Transverse colon (tissue), 4 donors: ENCODE measurements around the gene ARPP19.

Source experiments
- CTCF ChIP-seq, 5 experiments: fragments of 200-600 bp in 3 of 5; fragments of 450-650 bp in 2 of 5; sonication (generic) in 3 of 5; IDR thresholded peaks; 1 replicate in 2 of 5; 2 replicates in 3 of 5; pipeline ENCODE4 v1.5.1; 2016 to 2017; ENCODE audit warnings: antibody characterized with exemption in 5 of 5, inconsistent platforms in 3 of 5, mild to moderate bottlenecking in 2 of 5, moderate library complexity in 1 of 5
- EP300 ChIP-seq: sonication (generic); formaldehyde crosslinking; IDR thresholded peaks from one replicate; pipeline ENCODE4 v1.6.1; 2017; ENCODE audit warnings: antibody characterized with exemption, low read depth
- POLR2A ChIP-seq: fragments of 450-650 bp; IDR thresholded peaks from one replicate; pipeline ENCODE4 v1.6.1; 2016; ENCODE audit warnings: antibody characterized with exemption, mild to moderate bottlenecking, moderate library complexity
- POLR2AphosphoS5 ChIP-seq, 3 donors: sonication (generic); formaldehyde crosslinking; IDR thresholded peaks; one replicate each; pipeline ENCODE4 v1.6.1; 2016; ENCODE audit warnings: antibody characterized with exemption in 3 of 3

- no peak for TF ChIP-seq EP300
- TF ChIP-seq POLR2AphosphoS5 (IDR thresholded peaks at IDR 0.05) = no peak
- no peak for TF ChIP-seq CTCF (IDR thresholded peaks at IDR 0.05)
- TF ChIP-seq POLR2A = no peak
These were observed 47.1 kb downstream of the ARPP19 start for GRCh38 chr15:52521682-52522081.
